ENCODE measurements around the gene CA6.
"Not testable (repeated sequence)": the region's sequence is repeated elsewhere in the genome, so short reads cannot be mapped to it uniquely, and the experiment has no call there.

CA6 gene

GRCh38 chr1:8976338-8976737 lies 30.7 kb downstream of the CA6 start:
- DNase-seq, result no peak

DNA sequence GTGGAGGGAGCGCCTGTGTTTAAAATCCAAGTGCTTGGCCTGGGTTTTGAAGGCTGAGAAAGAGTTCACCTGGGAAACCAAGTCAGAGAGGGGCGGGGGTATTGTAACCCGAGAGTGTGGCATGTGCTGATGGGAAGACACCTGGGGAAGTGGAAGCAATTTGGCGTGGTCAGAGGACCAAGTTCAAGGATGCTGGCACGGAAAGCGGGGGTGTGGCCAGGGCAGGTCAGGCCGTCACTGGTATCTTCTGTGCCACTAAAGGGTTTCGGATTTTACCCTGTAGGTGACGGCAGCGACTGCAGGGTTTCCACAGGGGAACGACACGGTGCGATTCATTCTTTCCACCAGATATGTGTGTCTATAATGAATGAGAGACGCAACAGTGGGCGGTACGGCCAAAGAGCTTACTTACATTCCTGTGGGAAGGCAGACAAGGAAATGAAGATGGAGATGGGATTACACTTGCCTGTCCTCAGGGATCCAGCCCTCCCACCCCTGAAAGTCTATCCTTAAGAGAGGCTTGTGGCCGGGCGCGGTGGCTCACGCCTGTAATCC lies 31.3 kb downstream of the CA6 start:
- DNase-seq, result no peak

- DNase-seq, result no peak
Observed at GRCh38 chr1:8980656-8981055, 35.0 kb downstream of the CA6 start.

GRCh38 chr1:8981169-8981568 lies 35.5 kb downstream of the CA6 start:
- no peak for DNase-seq

DNA sequence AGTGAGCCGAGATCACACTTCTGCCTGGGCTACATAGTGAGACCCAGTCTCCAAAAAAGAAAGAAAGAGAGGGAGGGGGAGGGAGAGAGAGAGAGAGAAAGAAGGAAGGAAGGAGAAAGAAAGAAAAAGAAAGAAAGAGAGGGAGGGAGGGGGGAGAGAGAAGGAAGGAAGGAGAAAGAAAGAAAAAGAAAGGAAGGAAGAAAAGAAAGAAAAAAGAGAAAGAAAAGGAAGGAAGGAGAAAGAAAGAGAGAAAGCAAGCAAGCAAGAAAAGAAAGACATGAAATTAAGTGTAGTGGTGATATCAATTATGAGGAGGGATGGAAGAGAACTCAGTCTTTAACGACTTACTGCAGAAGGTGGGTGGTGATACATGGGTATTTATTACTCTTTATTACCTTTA lies 38.5 kb downstream of the CA6 start:
- DNase-seq, result no peak

GRCh38 chr1:8984990-8985389 lies 39.3 kb downstream of the CA6 start:
- no peak for DNase-seq

DNA sequence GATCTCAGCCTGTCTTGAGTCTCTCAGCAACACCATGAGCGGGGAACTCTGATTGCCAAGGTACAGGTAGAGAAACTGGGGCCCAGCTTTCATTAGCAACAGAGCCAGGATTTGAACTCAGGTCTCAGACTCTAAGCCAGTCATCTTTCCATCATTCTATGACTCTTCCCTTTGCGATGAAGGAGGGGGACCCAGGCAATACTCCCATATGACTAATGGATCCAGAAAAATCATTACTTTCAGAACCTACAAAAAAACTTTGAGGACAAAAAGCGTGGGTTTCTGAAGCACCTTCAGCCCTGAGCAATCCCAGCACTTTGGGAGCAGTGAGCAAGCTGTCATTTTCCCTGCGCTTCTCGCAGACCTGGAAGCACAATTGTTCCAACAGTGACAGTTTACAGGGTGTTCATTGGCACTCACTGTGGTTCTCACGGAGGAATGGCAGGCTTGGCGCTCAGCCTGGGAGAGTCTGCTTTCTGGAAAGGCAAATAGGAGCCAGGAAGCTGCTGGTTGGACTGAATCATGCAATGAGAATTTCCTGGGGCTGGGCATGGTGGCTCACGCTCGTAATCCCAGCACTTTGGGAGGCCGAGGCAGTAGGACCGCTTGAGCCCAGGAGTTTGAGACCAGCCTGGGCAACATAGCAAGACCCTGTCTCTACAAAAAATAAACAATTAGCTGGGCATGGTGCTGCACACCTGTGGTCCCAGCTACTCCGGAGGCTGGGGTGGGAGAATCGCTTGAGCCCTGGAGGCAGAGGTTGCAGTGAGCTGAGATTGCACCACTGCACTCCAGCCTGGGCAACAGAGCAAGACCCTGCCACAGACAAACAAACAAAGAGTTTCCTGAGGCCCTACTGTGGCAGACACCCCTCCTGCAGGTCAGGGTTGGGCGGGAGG lies 40.5 kb downstream of the CA6 start:
- no peak for DNase-seq

DNA sequence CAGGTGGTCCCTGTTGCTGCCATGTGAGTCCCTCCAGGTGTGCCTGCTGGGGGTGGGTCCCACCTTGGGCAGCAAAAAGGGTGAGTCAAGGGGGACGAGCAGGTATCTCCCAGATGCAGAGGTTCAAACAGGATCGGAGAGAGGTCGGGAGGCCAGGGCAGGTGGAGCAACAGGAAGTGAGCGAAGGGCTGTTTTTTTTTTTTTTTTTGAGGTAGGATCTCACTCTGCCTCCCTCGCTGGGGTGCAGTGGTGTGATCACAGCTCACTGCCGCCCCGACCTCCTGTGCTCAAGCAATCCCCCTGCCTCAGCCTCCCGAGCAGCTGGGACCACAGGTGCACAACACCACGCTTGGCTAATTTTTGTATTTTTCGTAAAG lies 41.1 kb downstream of the CA6 start:
- no peak for DNase-seq

DNA sequence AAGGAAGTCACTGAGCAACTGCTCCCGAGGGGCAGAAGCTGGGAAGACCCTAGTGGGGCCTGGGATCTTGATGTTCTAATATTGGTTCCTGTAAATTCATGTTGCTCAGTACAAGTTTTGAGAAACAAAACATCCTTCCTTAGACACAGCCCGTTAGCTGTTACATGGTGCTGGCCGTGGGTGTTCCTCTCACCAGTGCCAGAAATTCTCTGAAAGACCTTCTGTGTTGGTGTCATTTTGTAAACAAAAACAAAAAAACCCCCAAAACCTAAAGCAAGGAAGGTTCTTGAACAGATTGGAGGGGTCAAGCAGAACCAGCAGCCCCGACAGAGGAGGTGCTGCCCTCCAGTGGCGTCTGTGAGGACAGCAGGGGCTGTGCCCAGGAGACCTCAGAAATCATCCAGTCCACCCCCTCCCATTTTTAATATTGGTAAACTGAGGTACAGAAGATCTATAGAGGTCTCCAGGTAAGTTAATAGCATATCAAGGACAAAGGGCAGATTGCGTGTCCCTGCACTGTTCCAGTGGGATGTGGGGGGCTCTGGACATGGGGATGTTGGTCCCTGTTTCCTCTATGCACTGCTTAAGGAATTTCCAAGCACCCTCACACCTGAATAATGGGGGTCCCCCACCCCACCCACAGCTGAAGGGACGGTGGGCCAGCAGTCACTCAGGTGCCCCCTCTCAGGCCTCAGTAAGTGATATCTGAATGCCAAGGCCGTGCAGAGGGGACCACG lies 42.4 kb downstream of the CA6 start:
- DNase-seq, result peak; percentile 87

GRCh38 chr1:8988618-8988967 lies 42.9 kb downstream of the CA6 start:
- DNase-seq, result no peak

DNA sequence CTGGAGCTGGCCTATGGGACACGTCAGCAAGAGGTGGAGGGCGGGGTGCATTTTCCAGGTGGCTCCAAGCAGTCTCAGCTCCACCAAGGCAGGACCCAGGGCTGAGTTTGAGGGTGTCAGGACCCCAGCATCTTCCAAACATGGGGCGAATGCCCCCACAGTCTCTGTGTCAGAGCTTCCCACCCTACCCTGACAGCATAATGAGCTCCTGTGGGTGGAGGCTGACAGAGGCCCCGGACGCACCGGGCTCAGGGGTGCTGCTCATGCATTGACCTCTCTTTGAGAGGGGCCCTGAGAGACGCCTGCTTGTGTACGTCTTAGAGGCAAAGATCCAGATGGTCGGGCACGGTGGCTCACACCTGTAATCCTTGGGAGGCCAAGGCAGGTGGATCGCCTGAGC lies 43.4 kb downstream of the CA6 start:
- DNase-seq, result no peak

DNA sequence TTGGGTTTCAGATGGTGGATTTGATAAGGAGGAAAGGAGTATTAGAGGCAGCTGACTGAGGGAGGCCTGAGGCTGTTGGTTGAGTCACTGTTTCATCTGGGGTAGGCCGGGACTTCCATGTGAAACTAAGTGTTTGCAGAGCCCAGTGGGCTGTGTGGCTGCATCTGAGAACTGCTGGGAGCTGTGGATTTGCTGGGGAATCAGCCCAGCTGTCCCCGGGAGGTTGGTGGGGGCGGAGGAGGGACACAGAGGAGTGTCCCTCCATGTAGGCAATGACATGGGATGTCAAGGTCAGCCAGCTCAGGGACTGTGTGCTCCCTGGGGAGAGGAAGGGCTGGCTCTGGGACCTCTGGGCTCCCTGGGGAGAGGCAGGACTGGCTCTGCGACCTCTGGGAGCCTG lies 44.2 kb downstream of the CA6 start:
- DNase-seq, result peak; percentile 45

- DNase-seq, result no peak
Observed at GRCh38 chr1:8992936-8993687, 47.4 kb downstream of the CA6 start.

- not testable (repeated sequence) for DNase-seq
Observed at GRCh38 chr1:8993962-8994675, 48.5 kb downstream of the CA6 start.

GRCh38 chr1:9001534-9002214 lies 56.0 kb downstream of the CA6 start:
- not testable (repeated sequence) for DNase-seq

DNA sequence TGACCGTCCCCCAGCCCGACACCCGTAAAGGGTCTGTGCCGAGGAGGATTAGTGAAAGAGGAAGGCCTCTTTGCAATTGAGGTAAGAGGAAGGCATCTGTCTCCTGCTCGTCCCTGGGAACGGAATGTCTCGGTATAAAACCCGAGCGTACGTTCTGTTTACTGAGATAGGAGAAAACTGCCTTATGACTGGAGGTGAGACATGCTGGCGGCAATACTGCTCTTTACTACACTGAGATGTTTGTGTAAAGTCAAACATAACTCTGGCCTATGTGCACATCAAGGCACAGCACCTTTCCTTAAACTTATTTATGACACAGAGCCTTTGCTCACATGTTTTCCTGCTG lies 56.5 kb downstream of the CA6 start:
- DNase-seq, result not testable (repeated sequence)

DNA sequence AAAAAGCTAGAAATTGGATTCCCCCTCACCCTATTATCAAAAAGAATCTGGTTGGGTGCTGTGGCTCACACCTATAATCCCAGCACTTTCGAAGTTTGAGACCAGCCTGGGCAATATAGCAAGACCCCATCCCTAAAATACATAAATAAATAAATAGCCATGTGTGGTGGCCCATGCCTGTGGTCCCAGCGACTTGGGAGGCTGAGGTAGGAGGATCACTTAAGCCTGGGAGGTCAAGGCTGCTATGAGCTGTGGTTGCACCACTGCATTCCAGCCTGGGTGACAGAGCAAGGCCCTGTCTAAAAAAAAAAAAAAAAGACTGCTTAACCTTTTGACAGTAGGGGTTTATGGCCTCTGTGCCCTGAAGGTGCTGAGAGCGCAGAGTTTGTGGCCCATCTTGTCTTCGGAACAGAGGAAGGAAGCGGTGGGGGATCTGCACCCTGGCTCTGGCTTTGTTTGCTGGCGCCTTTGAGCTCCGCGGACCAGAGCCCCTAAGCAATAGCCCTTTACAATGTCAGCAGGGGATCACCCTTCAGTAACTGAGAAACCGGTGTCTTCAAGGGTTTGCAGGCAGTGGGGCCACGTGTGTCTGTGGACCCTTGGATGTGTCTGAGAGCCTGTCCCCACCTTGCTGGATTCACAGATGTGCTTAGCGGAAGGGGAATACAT lies 58.5 kb downstream of the CA6 start:
- no peak for DNase-seq

- peak; percentile 95 for DNase-seq
Observed at GRCh38 chr1:9004700-9005394, 59.2 kb downstream of the CA6 start.

DNA sequence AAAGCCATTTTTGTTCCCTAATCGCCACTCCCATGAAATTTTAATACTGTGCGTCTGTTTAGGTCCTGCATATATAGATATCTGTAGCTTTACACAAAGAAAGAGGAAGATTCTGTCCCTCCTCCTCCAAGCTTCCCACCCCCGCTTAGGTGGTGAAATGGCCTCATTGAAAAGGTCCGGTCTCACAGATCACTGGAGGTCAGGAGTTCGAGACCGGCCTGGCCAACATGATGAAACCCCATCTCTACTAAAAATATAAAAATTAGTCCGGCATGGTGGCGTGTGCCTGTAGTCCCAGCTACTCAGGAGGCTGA lies 59.7 kb downstream of the CA6 start:
- no peak for DNase-seq

DNA sequence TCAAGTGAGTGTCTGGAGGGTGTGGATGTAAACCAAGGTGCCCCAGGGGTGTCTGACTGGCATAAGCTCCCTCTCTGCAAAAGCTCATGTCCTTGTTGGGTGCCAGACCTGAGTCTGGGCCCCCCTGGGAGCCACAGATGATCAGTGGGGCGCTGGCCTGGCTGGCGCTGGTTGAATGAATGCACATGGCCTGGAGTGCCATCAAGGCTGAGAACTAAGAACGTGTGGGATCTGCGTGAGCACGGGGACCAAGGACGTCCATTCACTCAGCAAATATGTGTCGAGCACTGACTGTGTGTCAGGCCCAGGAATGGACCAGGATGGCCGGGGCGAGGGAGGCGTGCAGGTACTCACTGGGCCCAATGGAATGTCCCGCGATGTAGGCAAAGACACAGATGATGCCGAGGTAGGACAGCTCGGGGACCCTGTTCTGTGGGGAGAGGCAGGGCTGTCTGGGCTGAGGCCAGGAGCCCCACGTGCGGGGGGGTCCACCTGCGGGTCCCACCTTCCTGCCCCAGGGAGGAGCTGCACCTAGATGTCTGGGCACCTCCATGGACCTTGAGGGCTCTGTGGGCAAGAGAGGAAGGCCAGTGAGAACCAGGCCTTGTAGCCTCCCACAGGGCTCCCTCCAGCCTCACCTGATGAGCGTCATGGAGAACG lies 61.4 kb downstream of the CA6 start:
- DNase-seq, result no peak

DNA sequence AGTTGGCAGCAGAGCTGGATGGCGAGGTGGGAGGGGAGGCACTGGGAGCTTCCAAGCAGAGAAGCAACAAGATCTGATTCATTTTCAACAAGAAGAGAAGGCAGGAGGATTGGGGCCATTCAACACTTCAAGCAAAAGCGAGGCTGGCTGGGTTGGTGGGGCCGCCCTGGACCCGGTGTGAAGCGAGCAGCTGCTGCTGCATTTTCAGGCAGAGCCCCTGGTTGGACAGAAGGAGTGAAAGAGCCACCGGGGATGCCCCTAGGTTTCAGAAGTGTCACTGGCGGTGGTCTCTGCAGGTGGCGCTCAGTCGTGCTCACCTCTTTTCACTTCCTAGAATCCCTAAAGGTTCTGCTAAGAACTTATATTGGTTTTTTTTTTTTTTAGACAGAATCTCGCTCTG lies 62.6 kb downstream of the CA6 start:
- no peak for DNase-seq

Data from stimulated activated CD8-positive, alpha-beta memory T cell treated with anti-CD3 and anti-CD28 coated beads, Interleukin-4, amount 100 ng/mL, for 48 hours (primary cell).